Keratinocyte (primary cell): ENCODE data around the gene DNHD1.

Source experiments
- CTCF ChIP-seq, 3 experiments: IDR thresholded peaks in 1 of 3; conservative IDR thresholded peaks in 1 of 3; optimal IDR thresholded peaks in 1 of 3; 2 replicates in 2 of 3; 3 replicates in 1 of 3; pipeline versions ENCODE3 to v1.5.1; 2011; ENCODE audit warnings: low read length in 3 of 3, mild to moderate bottlenecking in 3 of 3, moderate library complexity in 2 of 3, control low read depth in 1 of 3, inconsistent platforms in 1 of 3; ENCODE audit not compliant: insufficient read depth in 2 of 3; ENCODE audit errors: extremely low read depth in 1 of 3
- EZH2 ChIP-seq: IDR thresholded peaks from one replicate; pipeline ENCODE4 v1.6.1; 2012; ENCODE audit warnings: inconsistent platforms, mild to moderate bottlenecking, low read length, moderate library complexity

GRCh38 chr11:6456361-6457073 lies 40.6 kb upstream of the DNHD1 start:
- TF ChIP-seq CTCF (optimal IDR thresholded peaks at IDR 0.05 in 1 of 3, IDR thresholded peaks at IDR 0.05 in 1 of 3, conservative IDR thresholded peaks at IDR 0.05 in 1 of 3; ENCODE audit: extremely low read depth in 1 of 3, insufficient read depth in 2 of 3, low read length in 3 of 3) (no peak), EZH2 (no peak)
